PC-9 (cell line): ENCODE measurements around the gene ACBD3. TPM values are rescaled to one million over a fixed set of nuclear protein-coding genes. Genes with fewer than 3 reads are reported as not detected.

Source experiments
- BruUV-seq: library from RNA; stranded (reverse); fragments of 400-500 nt; replicated peaks from 2 replicates; lab custom pipeline; 2021; lab: Mats Ljungman, UMichigan
- CTCF ChIA-PET: fragments of 300-600 bp; sonication (Branson Sonifier 250); formaldehyde crosslinking; loops from one replicate; lab custom pipeline; 2022; ENCODE audit warnings: antibody characterized with exemption; lab: Charles Lee
- POLR2A ChIA-PET: fragments of 300-600 bp; sonication (Branson Sonifier 250); formaldehyde crosslinking; loops from one replicate; lab custom pipeline; 2022; ENCODE audit warnings: antibody characterized with exemption; ENCODE audit not compliant: unreplicated experiment; lab: Charles Lee
- DNase-seq, 2 experiments: peaks; one replicate each; pipeline versions ENCODE4 v3.0.0 to v3.0.0-alpha.2; 2015 to 2022; ENCODE audit warnings: mixed read lengths in 1 of 2
- H2AFZ ChIP-seq: fragments of 200-600 bp; sonication (generic); 2 replicates; pipeline ENCODE4 v1.8.1; 2017; ENCODE audit warnings: antibody characterized with exemption
- H3F3A ChIP-seq: fragments of 200-600 bp; sonication (generic); 2 replicates; pipeline ENCODE4 v1.8.1; 2017; ENCODE audit warnings: antibody characterized with exemption, mild to moderate bottlenecking, low read depth; ENCODE audit not compliant: insufficient read depth
- H3K27ac ChIP-seq: fragments of 200-600 bp; sonication (generic); 2 replicates; pipeline ENCODE4 v1.6.1; 2016; ENCODE audit warnings: mixed run types
- H3K27me3 ChIP-seq: fragments of 200-600 bp; sonication (generic); 2 replicates; pipeline ENCODE4 v1.6.1; 2016; ENCODE audit warnings: low read depth, mixed run types; ENCODE audit not compliant: insufficient read depth
- H3K36me3 ChIP-seq: fragments of 200-600 bp; sonication (generic); 2 replicates; pipeline ENCODE4 v1.6.1; 2016; ENCODE audit warnings: low read depth, mixed run types
- H3K4me1 ChIP-seq: fragments of 200-600 bp; sonication (generic); replicated peaks from 2 replicates; pipeline ENCODE4 v1.6.1; 2016; ENCODE audit warnings: mixed run types; ENCODE audit not compliant: insufficient read depth
- H3K4me2 ChIP-seq: fragments of 200-600 bp; sonication (generic); 2 replicates; pipeline ENCODE4 v1.6.1; 2017; ENCODE audit warnings: mixed run types
- H3K4me3 ChIP-seq: fragments of 200-600 bp; sonication (generic); 2 replicates; pipeline ENCODE4 v1.6.1; 2016; ENCODE audit warnings: mixed run types
- H3K79me2 ChIP-seq: fragments of 200-600 bp; sonication (generic); 2 replicates; pipeline ENCODE4 v1.6.1; 2017; ENCODE audit warnings: low read depth, mixed run types
- H3K9me2 ChIP-seq: fragments of 200-600 bp; sonication (generic); 2 replicates; pipeline ENCODE4 v1.8.1; 2017; ENCODE audit warnings: mild to moderate bottlenecking; ENCODE audit not compliant: insufficient read depth
- H3K9me3 ChIP-seq: fragments of 200-600 bp; sonication (generic); 2 replicates; pipeline ENCODE4 v1.8.1; 2016; ENCODE audit warnings: low read depth; ENCODE audit not compliant: insufficient read depth
- H4K20me1 ChIP-seq: fragments of 200-600 bp; sonication (generic); 2 replicates; pipeline ENCODE4 v1.8.1; 2017; ENCODE audit not compliant: insufficient read depth
- CTCF ChIP-seq: fragments of 200-600 bp; sonication (generic); conservative IDR thresholded peaks from 2 replicates; pipeline ENCODE4 v1.6.1; 2017; ENCODE audit warnings: mixed run types, antibody characterized with exemption, mild to moderate bottlenecking, moderate library complexity
- EZH2 ChIP-seq: fragments of 200-600 bp; sonication (generic); IDR thresholded peaks from 2 replicates; pipeline ENCODE4 v1.8.0; 2017; ENCODE audit warnings: antibody characterized with exemption, low read depth
- intact Hi-C: fragments of 100-400 bp; cut with micrococcal nuclease; formaldehyde crosslinking; loops from one replicate; pipeline ENCODE4 v1.10.0; 2022; ENCODE audit not compliant: unreplicated experiment
- total RNA-seq: library from RNA; stranded (reverse); gene quantifications from 2 replicates; pipeline ENCODE4 v1.2.3, GENCODE V29; 2021

ACBD3 gene
- total RNA-seq, 1 experiment from 2014 or later = 46.4 TPM

- Histone ChIP-seq H3K27me3 (no peaks in the 10 kb centered on the region), H3K9me2 (no peaks in the 10 kb centered on the region), H3K27ac (peak overlapping the region; percentile 61), H3K36me3 (no peaks in the 10 kb centered on the region), H3F3A (peaks cover 13% of the 10 kb centered on the region), H3K4me3 (peak overlapping the region; percentile 98), H3K4me2 (peak overlapping the region; percentile 97), H3K4me1 (peaks cover 21% of the 10 kb centered on the region), H2AFZ (peak overlapping the region; percentile 98), H3K9me3 (no peaks in the 10 kb centered on the region), H3K79me2 (peaks cover 43% of the 10 kb centered on the region), H4K20me1 (peaks cover 22% of the 10 kb centered on the region)
- ChIA-PET CTCF (no interaction called here), POLR2A (no interaction called here)
- no TSS peak for BruUV-seq
- DNase-seq = no peak
- intact Hi-C loops = loop anchor here (5.0 kb wide), 1 partner anchor 195 kb away; no protein-coding TSS in a partner anchor
- no peak for TF ChIP-seq EZH2
- no peak for TF ChIP-seq CTCF
Observed at GRCh38 chr1:226187380-226187779, 839 bp upstream of the ACBD3 start.

- no peaks in the 10 kb centered on the region for H3K36me3 ChIP-seq
- intact Hi-C loops = loop anchor here (5.0 kb wide), 1 partner anchor 195 kb away; no protein-coding TSS in a partner anchor
- H3K4me1 ChIP-seq = peaks cover 21% of the 10 kb centered on the region
- POLR2A ChIA-PET = no interaction called here
- H2AFZ ChIP-seq = peak overlapping the region; percentile 98
- H4K20me1 ChIP-seq = peaks cover 26% of the 10 kb centered on the region
- no peaks in the 10 kb centered on the region for H3K9me2 ChIP-seq
- H3K27ac ChIP-seq = peak overlapping the region; percentile 61
- CTCF ChIA-PET = interaction anchor here (0.6 kb wide), 1 partner anchor 61 kb away, joined by 4 read pairs; no protein-coding TSS in a partner anchor
- peak overlapping the region; percentile 97 for H3K4me2 ChIP-seq
- peaks cover 13% of the 10 kb centered on the region for H3F3A ChIP-seq
- TF ChIP-seq CTCF = no peak
- DNase-seq = no peak
- TSS peak; percentile 82 for BruUV-seq
- no peaks in the 10 kb centered on the region for H3K27me3 ChIP-seq
- H3K79me2 ChIP-seq = peaks cover 47% of the 10 kb centered on the region
- no peaks in the 10 kb centered on the region for H3K9me3 ChIP-seq
- H3K4me3 ChIP-seq = peak overlapping the region; percentile 98
Observed at GRCh38 chr1:226187019-226187322, 430 bp upstream of the ACBD3 start.

- Histone ChIP-seq H3K4me1 (peaks cover 21% of the 10 kb centered on the region), H3K27me3 (no peaks in the 10 kb centered on the region), H3F3A (peaks cover 13% of the 10 kb centered on the region), H3K9me2 (no peaks in the 10 kb centered on the region), H3K9me3 (no peaks in the 10 kb centered on the region), H2AFZ (peak overlapping the region; percentile 98; the same call in 1 of the 2 replicates), H4K20me1 (peaks cover 38% of the 10 kb centered on the region), H3K4me2 (peak overlapping the region; percentile 97), H3K4me3 (peak overlapping the region; percentile 98), H3K79me2 (peaks cover 63% of the 10 kb centered on the region), H3K36me3 (no peaks in the 10 kb centered on the region), H3K27ac (peak overlapping the region; percentile 61)
- TF ChIP-seq EZH2 (no peak), CTCF (no peak)
- BruUV-seq = no TSS peak
- ChIA-PET CTCF (interaction anchor here (0.6 to 1.0 kb wide), 3 partner anchors 17 to 120 kb away, joined by 3 to 6 read pairs (median 3); no protein-coding TSS in a partner anchor), POLR2A (interaction anchor here (0.6 to 0.7 kb wide), 4 partner anchors 9 to 177 kb away, joined by 3 to 8 read pairs (median 6); no protein-coding TSS in a partner anchor)
- intact Hi-C loops = loop anchor here (5.0 kb wide), 1 partner anchor 193 kb away; no protein-coding TSS in a partner anchor
- DNase-seq = no peak
Observed at GRCh38 chr1:226185141-226186036, 1.2 kb downstream of the ACBD3 start.
